Left cardiac atrium (tissue), 4 donors: Measurements from ENCODE around the gene H2AZ2. TPM values are rescaled to one million over a fixed set of nuclear protein-coding genes. Genes with fewer than 3 reads are reported as not detected.
A peak's percentile ranks its signal among the peaks of the same experiment; 100 is the strongest.
"Not testable (repeated sequence)": the region's sequence is repeated elsewhere in the genome, so short reads cannot be mapped to it uniquely, and the experiment has no call there.

ENCODE experiments used
- ATAC-seq, 2 donors: fragments of 200-7000 bp; cut with Tn5 transposase; one replicate each; pipeline ENCODE4 v1.9.1; 2020; ENCODE audit warnings: mild to moderate bottlenecking in 2 of 2, moderate library complexity in 2 of 2
- DNase-seq: peaks from one replicate; pipeline ENCODE4 v3.0.0-alpha.2; 2020
- intact Hi-C, 2 donors: fragments of 100-400 bp; cut with DNase I; formaldehyde crosslinking; loops; one replicate each; pipeline versions ENCODE4 v1.14.1 to v1.15.1; 2022 to 2023
- total RNA-seq, 2 donors: library from RNA; stranded (reverse); fragmentation: NEBNext Ultra II Directional; extraction: Animal tissue kit (Norgen Biotek cat#: 25700); gene quantifications; one replicate each; pipeline ENCODE4 v1.2.1, GENCODE V29; 2021
- donor health status: DM: no; HTN: yes; CAD: no.
- donor health status: DM: no; HTN: yes; CAD: no; lungs with severe emphysema.
- donor health status: DM: yes; HTN: yes; CAD: no.
- donor health status: Dilated cardiomyopathy.

The H2AZ2 gene
- total RNA-seq, 2 donors from 2014 or later: 191 to 205 TPM

DNA sequence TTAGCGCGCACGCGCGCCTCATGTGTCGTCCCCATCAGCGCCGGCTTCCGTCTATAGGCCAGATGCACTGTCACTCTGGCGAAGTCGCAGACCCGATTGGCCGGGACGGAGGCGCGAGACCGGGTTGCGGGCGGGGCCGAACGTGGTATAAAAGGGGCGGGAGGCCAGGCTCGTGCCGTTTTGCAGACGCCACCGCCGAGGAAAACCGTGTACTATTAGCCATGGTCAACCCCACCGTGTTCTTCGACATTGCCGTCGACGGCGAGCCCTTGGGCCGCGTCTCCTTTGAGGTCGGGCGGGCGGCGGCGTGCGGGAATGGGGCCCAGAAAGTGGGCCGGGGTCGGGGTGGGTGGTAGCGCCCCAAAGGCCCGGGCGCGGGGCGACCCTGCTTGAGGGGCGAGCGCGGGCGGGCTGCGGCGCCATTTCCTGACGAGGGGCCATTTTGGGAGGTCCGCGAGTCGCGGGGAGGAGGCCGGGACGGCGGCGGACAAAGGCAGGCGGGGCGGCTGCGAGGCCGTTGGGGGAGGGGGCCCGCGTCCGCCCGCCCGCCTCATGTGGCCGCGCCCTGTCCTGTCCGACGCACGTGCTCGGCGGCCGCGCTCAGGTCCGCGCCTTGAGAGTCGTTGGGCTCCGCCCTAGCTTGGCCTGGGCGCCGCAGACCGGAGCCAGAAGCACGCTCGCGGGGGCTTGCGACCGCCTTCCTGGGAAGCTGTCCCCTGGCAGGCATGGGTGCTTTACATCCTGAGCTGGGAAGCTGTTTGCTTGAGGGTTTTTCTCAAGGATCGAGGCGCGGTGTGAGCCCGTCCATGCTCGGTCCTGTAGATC lies 51.2 kb downstream of the H2AZ2 start, which contains the start of gene PPIA:
Gene PPIA (plus strand): TSS at position 178 of the 825 bp plus-strand sequence. CDS start 44 bp downstream, at position 222.
- ATAC-seq (peak; percentile 95 to 97), DNase-seq (peak; percentile 99)
- intact Hi-C loops: loop anchor here in 1 of 2 donors (5.0 kb wide), 2 partner anchors 44 to 51 kb away; partner anchors contain the start of gene H2AZ2

DNA sequence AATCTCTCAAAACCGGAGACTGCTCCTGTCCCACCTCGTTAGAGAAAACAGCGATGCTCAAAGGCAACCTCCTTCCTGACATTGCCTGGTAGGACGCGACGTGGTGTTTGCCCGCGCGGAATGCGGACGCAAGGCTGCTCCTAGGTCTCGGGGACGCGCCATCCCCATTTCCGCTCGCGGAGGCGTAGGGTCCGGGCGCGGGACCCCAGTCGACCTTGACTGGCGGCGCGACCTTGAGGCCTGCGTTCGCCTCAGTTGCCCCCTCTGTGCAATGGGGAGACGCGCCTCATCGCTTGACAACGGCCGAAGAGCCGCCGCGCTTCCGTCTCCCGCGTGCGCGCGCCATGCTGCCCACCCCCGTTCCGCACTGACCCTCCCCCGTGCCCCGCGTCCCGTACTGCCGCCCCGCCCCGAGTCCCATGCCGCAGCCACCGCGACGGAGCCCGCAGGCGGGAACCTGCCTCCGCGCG lies 51.8 kb downstream of the H2AZ2 start:
- no peak for DNase-seq
- intact Hi-C loops: loop anchor here in 1 of 2 donors (5.0 kb wide), 2 partner anchors 44 to 51 kb away; partner anchors contain the start of gene H2AZ2
- peak in 1 of 2 donors; percentile 7 for ATAC-seq

DNA sequence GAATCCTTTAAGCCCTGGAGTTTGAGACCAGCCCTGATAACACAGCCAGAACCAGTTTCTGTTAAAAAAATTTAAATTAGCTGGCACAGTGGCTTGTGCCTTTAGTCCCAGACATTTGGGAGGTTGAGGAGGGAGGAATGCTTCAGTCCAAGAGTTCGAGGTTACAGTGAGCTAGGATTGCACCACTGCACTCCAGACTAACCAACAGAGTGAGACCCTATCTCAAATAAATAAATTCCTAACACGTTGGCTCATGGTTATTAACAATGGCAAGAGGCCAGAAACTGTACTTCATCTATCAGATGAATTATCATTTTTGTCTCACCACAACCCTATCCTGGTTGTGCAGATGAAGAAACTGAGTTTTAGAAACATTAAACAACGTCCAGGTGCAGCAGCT lies 53.6 kb downstream of the H2AZ2 start:
- DNase-seq (no peak), ATAC-seq (no peak)
- intact Hi-C loops: no loop called here

GRCh38 chr7:44793919-44794318 lies 54.0 kb downstream of the H2AZ2 start:
- intact Hi-C loops: no loop called here
- DNase-seq (no peak), ATAC-seq (no peak)

- ATAC-seq (no peak), DNase-seq (no peak)
- intact Hi-C loops: no loop called here
These were observed 56.3 kb downstream of the H2AZ2 start for GRCh38 chr7:44791278-44792219.

GRCh38 chr7:44789990-44790389 lies 57.9 kb downstream of the H2AZ2 start:
- intact Hi-C loops: no loop called here
- no peak for ATAC-seq

GRCh38 chr7:44787762-44788161 lies 60.1 kb downstream of the H2AZ2 start:
- intact Hi-C loops: no loop called here
- DNase-seq (no peak), ATAC-seq (no peak)

More at GRCh38 chr7:44789990-44790389, 57.9 kb downstream of the H2AZ2 start:
- no peak for DNase-seq

GRCh38 chr7:44787041-44787440 lies 60.8 kb downstream of the H2AZ2 start:
- DNase-seq (no peak), ATAC-seq (no peak)
- intact Hi-C loops: no loop called here

DNA sequence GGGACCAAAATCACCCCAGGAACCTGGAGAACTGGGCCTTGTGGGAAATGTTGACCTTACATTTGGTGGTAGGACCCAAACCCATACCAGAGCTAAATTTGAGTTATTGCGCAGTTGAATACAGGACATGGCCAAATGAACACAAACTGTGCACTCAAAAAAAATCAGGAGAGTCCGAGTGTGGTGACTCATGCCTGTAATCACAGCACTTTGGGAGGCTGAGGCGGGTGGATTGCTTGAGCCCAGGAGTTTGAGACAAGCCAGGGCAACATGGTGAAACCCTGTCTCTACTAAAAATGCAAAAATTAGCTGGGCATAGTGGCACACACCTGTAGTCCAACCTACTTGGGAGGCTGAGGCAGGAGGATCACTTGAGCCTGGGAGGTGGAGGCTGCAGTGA lies 62.7 kb downstream of the H2AZ2 start:
- intact Hi-C loops, DNase-seq, ATAC-seq: not testable (repeated sequence)

GRCh38 chr7:44784364-44784763 lies 63.5 kb downstream of the H2AZ2 start:
- DNase-seq (no peak), ATAC-seq (no peak)
- intact Hi-C loops: no loop called here

DNA sequence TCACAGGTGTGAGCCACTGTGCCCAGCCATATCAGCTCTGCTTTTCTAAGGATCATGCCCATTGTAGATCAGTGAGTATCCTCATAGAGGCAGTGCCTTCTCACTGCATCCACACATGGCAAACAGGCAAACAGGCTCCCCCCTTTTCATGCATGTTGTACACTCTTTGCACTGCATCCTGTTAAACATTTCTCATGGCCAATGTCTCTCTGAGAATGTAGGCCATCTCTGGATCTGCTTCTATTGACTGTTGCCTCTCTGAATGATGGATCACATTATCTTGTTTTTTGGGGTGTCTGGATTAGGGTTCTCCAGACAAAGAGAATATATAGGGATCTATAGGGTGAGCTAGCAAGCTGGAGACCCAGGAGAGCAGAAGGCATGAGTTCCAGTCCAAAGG lies 64.5 kb downstream of the H2AZ2 start:
- intact Hi-C loops: no loop called here
- ATAC-seq (no peak), DNase-seq (no peak)

DNA sequence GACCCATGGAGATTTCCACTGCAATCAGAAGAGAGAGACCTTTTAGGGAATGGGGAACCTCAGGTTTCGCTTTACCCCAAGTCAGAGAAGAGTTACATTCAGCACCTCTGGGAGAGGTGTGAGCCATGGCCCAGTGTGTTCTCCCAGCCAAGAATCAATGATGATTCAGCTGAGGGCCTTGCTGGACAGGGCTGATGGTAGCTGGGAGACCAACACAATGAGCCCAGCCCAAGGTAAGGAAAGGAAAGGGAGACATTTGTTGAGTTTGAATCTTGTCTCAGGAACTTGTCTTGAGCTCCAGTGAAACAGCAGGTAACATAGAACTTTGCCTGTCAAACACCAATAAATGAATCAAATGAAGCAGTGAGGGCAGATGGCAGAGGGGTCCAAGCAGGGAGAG lies 65.4 kb downstream of the H2AZ2 start:
- ATAC-seq (no peak), DNase-seq (no peak)
- intact Hi-C loops: no loop called here

Other genes starting within 250 kb of the H2AZ2 start
- 100 to 1,000 TPM; 343 to 358 TPM for gene OGDH, start 241.5 kb downstream of the H2AZ2 start, total RNA-seq
- 10 to 100 TPM; 43.3 to 48.1 TPM for gene ZMIZ2, start 99.2 kb downstream of the H2AZ2 start, total RNA-seq
- gene PPIA, start 51.4 kb downstream of the H2AZ2 start, total RNA-seq: 100 to 1,000 TPM; 637 to 672 TPM
- gene PURB, start 37.4 kb upstream of the H2AZ2 start, total RNA-seq: 10 to 100 TPM; 13.8 to 19.3 TPM
- 1 to 10 TPM; 3.1 to 3.5 TPM for gene MYO1G, start 130.9 kb upstream of the H2AZ2 start, total RNA-seq
- gene CCM2, start 152.1 kb upstream of the H2AZ2 start, total RNA-seq: 10 to 100 TPM; 33.5 to 36.5 TPM
- gene NACAD, start 240.9 kb upstream of the H2AZ2 start, total RNA-seq: 1 to 10 TPM; 3.9 to 5.5 TPM